GM21619 (cell line): ENCODE data around the gene GSG1L.
"Not testable (repeated sequence)": the region's sequence is repeated elsewhere in the genome, so short reads cannot be mapped to it uniquely, and the experiment has no call there.

Experiments
- ATAC-seq: cut with Tn5 transposase; IDR thresholded peaks from one replicate; pipeline ENCODE4 v1.9.1; 2021; ENCODE audit not compliant: unreplicated experiment

The GSG1L gene

GRCh38 chr16:27911486-27911885 lies 152.0 kb downstream of the GSG1L start:
- no peak for ATAC-seq

GRCh38 chr16:27907457-27907972 lies 156.0 kb downstream of the GSG1L start:
- no peak for ATAC-seq

DNA sequence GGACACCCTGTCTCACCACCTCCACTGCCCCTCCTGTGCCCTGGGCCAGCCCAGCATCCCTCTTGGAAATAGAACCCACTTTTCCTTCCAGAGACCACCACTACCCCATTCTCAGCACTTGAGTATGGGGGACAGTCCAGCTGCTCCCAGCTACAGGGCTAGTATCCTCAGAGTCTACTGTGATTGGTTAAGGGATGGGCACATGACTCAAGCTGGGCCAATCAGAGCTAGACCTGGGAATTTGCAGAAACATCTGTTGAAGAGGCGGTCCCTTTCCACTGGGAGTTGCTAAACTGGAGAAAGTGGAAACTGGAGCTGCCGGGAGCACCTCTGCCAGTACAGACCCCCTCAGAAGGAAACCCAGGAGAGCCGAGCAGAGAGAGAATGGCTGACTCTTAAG lies 156.6 kb downstream of the GSG1L start:
- ATAC-seq: no peak

- no peak for ATAC-seq
Measured at GRCh38 chr16:27903046-27903655, 160.4 kb downstream of the GSG1L start.

- ATAC-seq: no peak
Measured at GRCh38 chr16:27902551-27902950, 161.0 kb downstream of the GSG1L start.

GRCh38 chr16:27901956-27902355 lies 161.6 kb downstream of the GSG1L start:
- no peak for ATAC-seq

DNA sequence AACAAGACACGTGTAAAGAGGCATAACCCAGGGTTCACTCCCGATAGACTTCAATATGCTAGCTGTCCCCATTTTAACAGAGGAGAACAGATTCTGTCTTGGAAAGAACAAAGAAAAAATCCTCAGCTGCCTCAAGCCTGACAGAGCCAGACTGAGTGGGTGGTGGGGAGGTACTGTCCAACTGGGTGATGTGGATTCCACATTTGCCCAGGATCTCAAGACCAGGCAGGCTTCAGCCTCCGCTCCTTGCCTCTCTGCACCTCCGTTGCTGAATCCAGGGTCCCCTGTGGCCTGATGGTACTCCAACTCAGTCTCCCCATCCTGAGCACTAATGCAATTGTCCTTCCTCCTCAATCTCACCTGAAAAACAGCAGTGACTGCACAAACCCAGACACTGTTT lies 163.8 kb downstream of the GSG1L start:
- no peak for ATAC-seq

DNA sequence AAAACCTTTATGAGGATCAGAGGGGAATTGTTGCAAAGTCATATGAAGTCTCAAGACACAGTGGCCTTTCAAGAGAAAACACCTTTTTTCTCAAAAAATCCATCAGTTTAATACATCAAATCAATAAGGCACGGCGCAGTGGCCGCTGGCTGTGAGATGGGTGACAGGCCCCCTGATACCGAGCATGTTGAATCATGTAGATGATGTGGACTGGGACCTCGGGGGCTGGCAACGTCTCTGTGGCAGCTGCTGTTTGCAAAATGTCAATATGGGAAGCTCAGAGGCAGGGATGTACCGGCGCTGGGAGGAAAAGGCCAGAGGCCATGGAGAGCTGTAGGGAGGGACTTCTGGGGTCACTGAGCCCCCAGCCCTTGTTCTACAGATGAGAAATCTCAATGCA lies 169.1 kb downstream of the GSG1L start:
- no peak for ATAC-seq

- no peak for ATAC-seq
Measured at GRCh38 chr16:27892879-27893278, 170.6 kb downstream of the GSG1L start.

DNA sequence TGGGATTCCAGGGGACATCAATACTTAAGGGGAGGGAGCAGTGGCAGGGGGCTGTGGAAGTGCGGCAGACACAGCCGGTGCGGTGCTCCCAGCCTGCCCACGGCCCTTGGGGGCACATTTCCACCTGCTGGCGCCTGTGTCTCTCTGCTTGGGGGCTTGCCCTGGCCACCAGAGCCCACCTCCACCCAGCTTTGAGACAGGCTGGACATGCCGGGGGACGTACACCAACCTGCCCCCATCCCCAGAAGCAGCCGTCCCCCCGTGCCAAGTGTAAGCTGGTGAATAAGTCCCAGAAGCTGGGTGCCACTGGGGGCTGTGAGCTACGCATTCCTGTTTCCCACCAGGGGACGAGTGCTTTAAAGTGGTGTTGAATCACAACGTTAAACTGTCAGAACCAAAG lies 172.6 kb downstream of the GSG1L start:
- ATAC-seq: no peak

DNA sequence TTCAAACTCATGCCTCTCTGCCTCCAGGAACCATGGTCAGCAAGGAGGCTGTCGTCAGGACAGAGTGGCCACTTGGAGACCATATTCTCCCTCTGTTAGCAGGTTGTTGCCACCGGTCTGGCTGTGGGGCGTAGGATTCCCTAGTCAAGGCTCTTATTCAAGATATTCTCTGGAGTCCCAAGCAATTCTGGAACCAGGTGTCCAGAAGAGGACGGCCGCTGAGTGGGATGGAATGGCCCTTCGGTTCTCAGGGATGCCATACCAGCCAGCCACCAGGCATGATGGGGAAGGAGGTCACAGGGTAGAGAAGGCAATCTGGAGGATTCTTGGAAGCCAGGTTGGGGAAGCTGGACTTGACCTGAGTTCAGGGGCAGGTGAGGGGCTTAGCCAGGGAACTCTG lies 173.5 kb downstream of the GSG1L start:
- no peak for ATAC-seq

DNA sequence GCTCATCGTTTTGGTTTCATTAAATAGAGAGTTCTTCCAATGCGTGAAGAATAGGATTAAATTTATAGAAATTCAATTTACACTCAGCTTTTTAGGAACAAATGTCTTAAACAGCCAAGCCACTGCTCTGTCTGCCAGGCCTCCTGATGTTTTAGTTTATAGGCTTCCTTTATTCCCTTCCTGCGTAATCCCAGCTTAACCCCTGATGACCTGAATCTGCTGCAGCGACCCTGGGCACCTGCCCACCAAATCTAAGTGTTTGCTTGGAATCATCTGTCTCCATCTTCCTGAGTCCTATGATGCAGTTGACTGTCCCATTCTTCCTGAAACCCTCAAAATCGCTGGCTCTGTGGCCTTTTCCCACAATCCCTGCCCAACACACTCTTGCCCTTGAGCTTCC lies 179.9 kb downstream of the GSG1L start:
- no peak for ATAC-seq

- ATAC-seq: no peak
Measured at GRCh38 chr16:27880287-27880686, 183.2 kb downstream of the GSG1L start.

- no peak for ATAC-seq
Measured at GRCh38 chr16:27879601-27880247, 183.8 kb downstream of the GSG1L start.

- ATAC-seq: not testable (repeated sequence)
Measured at GRCh38 chr16:27872627-27873026, 190.9 kb downstream of the GSG1L start.

- no peak for ATAC-seq
Measured at GRCh38 chr16:27870116-27870798, 193.3 kb downstream of the GSG1L start.

GRCh38 chr16:27869411-27869810 lies 194.1 kb downstream of the GSG1L start:
- ATAC-seq: no peak

DNA sequence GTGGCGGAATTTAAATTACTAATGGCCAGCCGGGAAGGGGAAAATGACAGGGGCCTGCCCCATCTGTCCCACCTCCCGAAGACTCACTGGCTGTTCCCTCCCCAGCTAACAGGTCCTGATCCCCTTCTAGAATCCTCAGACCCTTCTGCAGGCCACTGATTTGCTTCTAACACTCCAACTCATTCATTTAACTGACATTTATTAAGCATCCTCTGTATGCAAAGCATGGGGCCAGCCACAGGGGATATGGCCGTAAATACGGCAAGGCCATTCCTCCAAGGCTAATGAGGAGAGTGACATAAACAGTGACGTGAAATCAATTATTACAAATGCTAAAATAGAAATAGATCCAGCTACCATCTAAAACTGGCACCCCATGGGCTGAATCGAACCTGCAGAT lies 195.3 kb downstream of the GSG1L start:
- no peak for ATAC-seq

GRCh38 chr16:27867122-27868110 lies 196.1 kb downstream of the GSG1L start:
- ATAC-seq: no peak

- ATAC-seq: no peak
Measured at GRCh38 chr16:27863377-27863776, 200.1 kb downstream of the GSG1L start.

DNA sequence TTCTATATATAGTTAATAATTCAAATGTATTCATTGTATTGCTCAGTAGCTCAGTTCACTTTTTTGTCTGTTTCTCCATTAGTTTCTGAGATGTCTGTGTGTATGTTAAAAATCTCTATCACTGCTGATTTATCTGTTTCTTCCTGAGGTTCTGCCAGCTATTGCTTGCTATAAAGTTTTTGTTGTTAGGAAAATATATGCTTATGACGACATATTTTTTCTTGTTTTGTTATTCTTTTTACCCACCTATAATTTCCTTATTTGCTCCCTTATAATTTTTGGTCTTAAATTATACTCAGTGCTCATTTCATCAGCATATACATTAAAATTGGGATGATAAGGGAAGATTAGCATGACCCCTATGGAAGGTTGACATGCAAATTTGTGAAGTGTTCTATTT lies 200.6 kb downstream of the GSG1L start:
- ATAC-seq: no peak
